Right atrium auricular region (tissue), 2 donors: Measurements from ENCODE around the gene LYPD6B. TPM values are rescaled to one million over a fixed set of nuclear protein-coding genes. Genes with fewer than 3 reads are reported as not detected.

ENCODE experiments used
- DNase-seq: peaks from one replicate; pipeline ENCODE4 v3.0.0-alpha.2; 2019; ENCODE audit warnings: low spot score
- H3K27ac ChIP-seq, 2 donors: fragments of 200-600 bp; sonication (generic); 1 replicate in 1 of 2; 2 replicates in 1 of 2; pipeline ENCODE4 v1.5.1; 2016 to 2019
- H3K27me3 ChIP-seq, 2 donors: fragments of 200-600 bp; sonication (generic); one replicate each; pipeline versions ENCODE4 v1.5.1 to v1.6.0; 2017 to 2019
- H3K36me3 ChIP-seq: fragments of 200-600 bp; sonication (generic); one replicate; pipeline ENCODE4 v1.5.1; 2016
- H3K4me1 ChIP-seq, 2 donors: fragments of 200-600 bp; sonication (generic); one replicate each; pipeline versions ENCODE4 v1.5.1 to v1.6.0; 2017 to 2019
- H3K4me3 ChIP-seq, 2 donors: fragments of 200-600 bp; sonication (generic); 1 replicate in 1 of 2; 2 replicates in 1 of 2; pipeline ENCODE4 v1.5.1; 2017 to 2019; ENCODE audit warnings: mild to moderate bottlenecking in 1 of 2, moderate library complexity in 1 of 2
- H3K9me3 ChIP-seq, 2 donors: fragments of 200-600 bp; sonication (generic); one replicate each; pipeline ENCODE4 v1.5.1; 2019
- CTCF ChIP-seq, 2 donors: fragments of 200-600 bp; sonication (generic); IDR thresholded peaks; one replicate each; pipeline ENCODE4 v1.5.1; 2019; ENCODE audit warnings: antibody characterized with exemption in 2 of 2
- total RNA-seq, 2 donors: library from RNA; depleted of rRNA; stranded (reverse); fragments of >200 nt; gene quantifications; one replicate each; pipeline ENCODE4 v1.1.0, GENCODE V29; 2016

The LYPD6B gene
- total RNA-seq, 2 donors from 2014 or later = 0.28 TPM; not detected in 1

DNA sequence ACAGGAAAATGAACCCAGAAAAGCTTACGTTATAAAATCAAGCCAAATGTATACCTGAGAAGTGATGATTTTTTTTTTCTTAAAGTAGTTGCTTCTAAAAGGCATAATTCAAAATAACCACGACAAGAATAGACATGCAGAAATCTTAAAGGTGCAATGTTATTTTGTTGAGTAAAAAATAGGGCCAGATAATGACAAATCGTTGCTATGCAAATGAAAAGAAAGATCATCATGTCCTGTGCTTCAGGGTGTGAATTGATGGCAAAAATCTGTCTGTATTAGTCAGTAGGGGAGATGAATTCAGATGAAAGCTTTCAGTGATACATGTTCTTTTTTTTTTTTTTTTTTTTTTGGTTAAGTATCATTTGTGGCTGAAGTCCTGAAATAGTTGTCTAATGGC is 24.0 kb downstream of the LYPD6B start:
- DNase-seq = no peak
- no peak overlapping the region for H3K4me3 ChIP-seq
- no peak for TF ChIP-seq CTCF (IDR thresholded peaks at IDR 0.05)
- no peaks in the 10 kb centered on the region for H3K36me3 ChIP-seq
- H3K27me3 ChIP-seq = no peaks in the 10 kb centered on the region
- no peaks in the 10 kb centered on the region for H3K9me3 ChIP-seq
- no peaks in the 10 kb centered on the region for H3K4me1 ChIP-seq
- no peak overlapping the region for H3K27ac ChIP-seq

- no peaks in the 10 kb centered on the region for H3K27me3 ChIP-seq
- no peak for DNase-seq
- H3K27ac ChIP-seq = no peak overlapping the region
- H3K36me3 ChIP-seq = no peaks in the 10 kb centered on the region
- no peak for TF ChIP-seq CTCF (IDR thresholded peaks at IDR 0.05)
- H3K9me3 ChIP-seq = no peaks in the 10 kb centered on the region
- no peaks in the 10 kb centered on the region for H3K4me1 ChIP-seq
- H3K4me3 ChIP-seq = no peak overlapping the region
Measured at GRCh38 chr2:149063177-149063576, 24.7 kb downstream of the LYPD6B start.

- no peak overlapping the region for H3K27ac ChIP-seq
- H3K9me3 ChIP-seq = no peaks in the 10 kb centered on the region
- H3K27me3 ChIP-seq = no peaks in the 10 kb centered on the region
- H3K36me3 ChIP-seq = no peaks in the 10 kb centered on the region
- peaks cover 0 to 3% of the 10 kb centered on the region in 2 donors for H3K4me1 ChIP-seq
- no peak overlapping the region for H3K4me3 ChIP-seq
- DNase-seq = no peak
- no peak for TF ChIP-seq CTCF (IDR thresholded peaks at IDR 0.05)
Measured at GRCh38 chr2:149064365-149064841, 25.9 kb downstream of the LYPD6B start.

DNA sequence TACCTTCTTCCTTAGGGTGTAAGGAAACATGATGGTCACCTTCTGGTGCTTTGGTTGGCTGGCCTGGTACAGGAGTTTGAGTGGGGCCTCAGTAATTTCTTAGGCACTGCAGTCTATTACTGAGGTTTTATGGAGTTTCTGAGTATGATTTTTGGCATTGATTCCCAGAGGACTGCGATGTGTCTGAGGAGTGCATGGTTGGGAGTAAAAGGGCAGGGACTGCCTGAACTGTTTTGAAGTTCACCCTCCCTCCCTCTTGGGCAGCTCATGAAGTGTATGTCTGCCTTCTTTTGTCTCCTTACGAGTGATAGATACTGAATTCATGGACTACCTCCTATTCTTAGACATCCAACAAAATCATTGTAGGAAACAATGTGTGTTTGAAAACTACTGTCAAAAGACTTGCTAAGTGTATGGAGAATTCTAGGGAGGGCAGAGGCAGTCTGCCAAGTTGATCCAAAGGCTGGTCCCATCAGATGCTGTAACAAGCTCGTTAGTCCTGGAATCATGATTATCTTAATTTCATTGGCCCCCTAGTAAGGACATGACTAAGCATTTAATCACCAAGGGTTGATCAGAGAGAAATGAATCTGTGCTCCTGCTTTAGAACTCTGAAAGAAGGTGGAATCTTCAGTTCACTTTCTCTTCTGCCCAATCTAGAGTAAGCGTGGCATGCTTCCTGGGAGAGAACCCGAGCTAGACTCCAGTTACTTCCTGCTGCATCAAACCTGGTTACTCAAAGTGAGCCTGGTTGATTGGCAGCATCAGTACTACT is 26.5 kb downstream of the LYPD6B start:
- no peaks in the 10 kb centered on the region for H3K27me3 ChIP-seq
- TF ChIP-seq CTCF (IDR thresholded peaks at IDR 0.05) = no peak
- peaks cover 0 to 5% of the 10 kb centered on the region in 2 donors for H3K4me1 ChIP-seq
- DNase-seq = no peak
- no peak overlapping the region for H3K4me3 ChIP-seq
- H3K9me3 ChIP-seq = no peaks in the 10 kb centered on the region
- H3K36me3 ChIP-seq = no peaks in the 10 kb centered on the region
- H3K27ac ChIP-seq = no peak overlapping the region

DNA sequence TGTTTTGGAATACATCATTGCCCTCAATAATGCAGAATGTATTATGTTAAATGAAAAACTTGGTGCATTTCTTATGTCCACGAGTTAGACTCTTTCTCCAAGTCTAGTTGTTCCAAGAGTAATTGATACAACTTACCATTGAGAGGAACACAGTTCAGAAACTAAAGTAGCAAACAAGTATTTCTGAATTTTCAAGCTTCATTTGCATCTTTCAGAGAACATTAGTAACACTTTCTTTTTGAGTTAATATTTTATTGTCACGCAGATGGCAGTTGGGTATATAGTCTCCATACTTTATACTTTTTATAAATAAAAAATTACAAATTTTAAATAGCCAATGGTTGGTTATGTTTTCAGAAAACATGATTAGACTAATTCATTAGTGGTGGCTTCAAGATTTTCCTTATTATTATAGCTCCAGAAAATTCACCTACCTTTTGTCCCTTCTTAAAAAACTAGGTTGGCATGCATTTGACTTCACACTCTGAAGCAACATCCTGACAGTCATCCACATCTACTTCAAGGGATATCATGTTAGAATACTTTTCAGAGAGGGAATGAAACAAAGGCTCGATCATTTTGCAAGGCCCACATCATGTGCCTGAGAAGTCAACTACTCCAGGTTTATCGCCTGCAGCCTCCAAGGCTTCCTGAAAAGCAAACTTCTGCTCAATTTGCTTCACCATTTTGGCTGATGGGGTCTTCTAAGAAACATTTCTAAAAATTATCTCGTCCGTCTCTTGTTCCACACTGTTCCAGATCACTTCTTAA is 29.9 kb downstream of the LYPD6B start:
- Histone ChIP-seq H3K4me1 (peaks cover 0 to 5% of the 10 kb centered on the region in 2 donors), H3K36me3 (no peaks in the 10 kb centered on the region), H3K4me3 (no peak overlapping the region), H3K27ac (no peak overlapping the region), H3K27me3 (no peaks in the 10 kb centered on the region), H3K9me3 (no peaks in the 10 kb centered on the region)
- TF ChIP-seq CTCF (IDR thresholded peaks at IDR 0.05) = no peak
- no peak for DNase-seq
